ENCODE results near the gene KRTAP12-4. TPM values are rescaled to one million over a fixed set of nuclear protein-coding genes. Genes with fewer than 3 reads are reported as not detected.

The KRTAP12-4 gene
- total RNA-seq, 1 donor from 2014 or later: not detected

DNA sequence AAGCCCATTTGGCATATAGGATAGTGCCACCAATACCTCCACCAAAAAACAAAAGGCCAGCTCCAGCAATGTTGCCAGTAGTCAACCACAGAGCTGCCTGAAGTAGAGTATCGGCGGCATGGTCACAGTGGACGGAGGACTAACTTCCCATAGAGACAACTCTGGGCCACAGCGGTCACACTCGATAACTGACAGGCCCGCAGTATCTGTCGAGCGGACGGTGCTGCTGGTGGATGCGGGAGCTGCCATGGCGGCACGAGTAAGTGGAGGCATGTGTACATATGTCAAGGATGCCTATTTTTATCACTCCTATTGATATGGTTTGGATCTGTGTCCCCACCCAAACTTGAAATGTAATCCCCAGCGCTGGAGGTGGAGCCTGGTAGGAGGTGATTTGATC, 23.4 kb upstream of the KRTAP12-4 start:
- Mint-ChIP-seq H3K9me3 (peaks cover 14% of the 10 kb centered on the region), H3K4me1 (no peaks in the 10 kb centered on the region), H3K27ac (ENCODE audit: unreplicated experiment) (no peak overlapping the region), H3K27me3 (ENCODE audit: low read depth) (peaks cover 60% of the 10 kb centered on the region), H3K4me3 (no peak overlapping the region), H3K36me3 (ENCODE audit: low read depth) (no peaks in the 10 kb centered on the region)
- no peak for DNase-seq (ENCODE audit: low read depth, low spot score)
- TF ChIP-seq, protein P1, sequence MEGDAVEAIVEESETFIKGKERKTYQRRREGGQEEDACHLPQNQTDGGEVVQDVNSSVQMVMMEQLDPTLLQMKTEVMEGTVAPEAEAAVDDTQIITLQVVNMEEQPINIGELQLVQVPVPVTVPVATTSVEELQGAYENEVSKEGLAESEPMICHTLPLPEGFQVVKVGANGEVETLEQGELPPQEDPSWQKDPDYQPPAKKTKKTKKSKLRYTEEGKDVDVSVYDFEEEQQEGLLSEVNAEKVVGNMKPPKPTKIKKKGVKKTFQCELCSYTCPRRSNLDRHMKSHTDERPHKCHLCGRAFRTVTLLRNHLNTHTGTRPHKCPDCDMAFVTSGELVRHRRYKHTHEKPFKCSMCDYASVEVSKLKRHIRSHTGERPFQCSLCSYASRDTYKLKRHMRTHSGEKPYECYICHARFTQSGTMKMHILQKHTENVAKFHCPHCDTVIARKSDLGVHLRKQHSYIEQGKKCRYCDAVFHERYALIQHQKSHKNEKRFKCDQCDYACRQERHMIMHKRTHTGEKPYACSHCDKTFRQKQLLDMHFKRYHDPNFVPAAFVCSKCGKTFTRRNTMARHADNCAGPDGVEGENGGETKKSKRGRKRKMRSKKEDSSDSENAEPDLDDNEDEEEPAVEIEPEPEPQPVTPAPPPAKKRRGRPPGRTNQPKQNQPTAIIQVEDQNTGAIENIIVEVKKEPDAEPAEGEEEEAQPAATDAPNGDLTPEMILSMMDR (conservative IDR thresholded peaks at IDR 0.05): no peak

DNA sequence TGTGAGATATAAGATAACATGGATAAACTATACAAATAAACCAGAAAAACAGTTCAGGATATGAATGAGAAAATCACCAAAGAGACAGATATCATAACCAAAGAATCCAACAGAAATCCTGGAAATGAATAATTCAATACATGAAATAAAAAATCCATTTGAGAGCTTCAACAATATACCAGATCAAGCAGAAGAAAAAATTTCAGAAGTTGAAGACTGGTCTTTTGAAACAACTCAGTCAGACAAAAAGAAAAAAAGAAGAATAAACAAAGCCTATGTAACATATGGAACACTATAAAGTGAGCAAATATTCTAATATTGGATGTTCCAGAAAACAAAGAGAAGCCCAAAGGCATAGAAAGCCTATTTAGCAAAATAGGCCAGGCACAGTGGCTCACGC, 17.5 kb upstream of the KRTAP12-4 start:
- H3K27ac Mint-ChIP-seq (ENCODE audit: unreplicated experiment): no peak overlapping the region
- TF ChIP-seq, protein P1 (conservative IDR thresholded peaks at IDR 0.05): no peak
- DNase-seq (ENCODE audit: low read depth, low spot score): no peak
- peaks cover 27% of the 10 kb centered on the region for H3K27me3 Mint-ChIP-seq (ENCODE audit: low read depth)
- no peaks in the 10 kb centered on the region for H3K4me1 Mint-ChIP-seq
- peaks cover 22% of the 10 kb centered on the region for H3K9me3 Mint-ChIP-seq
- peaks cover 8% of the 10 kb centered on the region for H3K36me3 Mint-ChIP-seq (ENCODE audit: low read depth)
- no peak overlapping the region for H3K4me3 Mint-ChIP-seq

DNA sequence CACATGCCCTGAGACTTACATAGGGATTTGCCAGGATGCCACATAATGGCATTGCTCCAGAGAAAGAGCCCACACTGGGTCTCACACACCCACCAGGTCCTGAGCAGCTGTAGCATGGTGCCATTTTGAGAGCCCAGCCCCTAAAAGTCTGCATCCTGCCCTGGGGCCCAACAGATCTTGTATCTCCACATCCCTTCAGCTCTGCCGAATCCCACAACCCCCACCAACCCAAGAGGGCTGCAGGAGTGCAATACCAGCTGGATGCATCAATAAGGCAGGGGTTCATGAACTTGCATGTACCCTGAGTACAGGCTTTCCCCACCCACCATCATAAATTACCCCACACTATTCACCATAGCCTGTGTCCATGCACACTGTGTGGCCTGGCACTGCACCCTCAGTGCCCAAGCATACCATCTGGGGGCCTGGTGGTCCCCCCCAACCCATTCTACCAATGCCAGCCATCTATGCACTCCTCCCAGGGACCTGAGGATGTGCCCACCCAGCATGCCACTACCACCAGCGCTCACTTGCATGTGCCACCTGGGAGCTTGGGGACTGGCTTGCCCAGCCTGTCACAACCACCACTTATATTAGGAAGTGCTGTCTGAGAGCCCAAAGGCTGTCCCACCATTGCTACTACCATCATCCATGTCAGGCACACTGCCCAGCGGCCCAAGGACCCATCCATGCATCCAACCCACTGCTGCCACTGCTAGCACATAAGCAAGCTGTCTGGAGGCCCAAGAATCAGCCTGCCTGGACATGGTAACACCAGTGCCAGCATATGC, 16.4 kb upstream of the KRTAP12-4 start:
- H3K4me1 Mint-ChIP-seq: no peaks in the 10 kb centered on the region
- no peak for DNase-seq (ENCODE audit: low read depth, low spot score)
- H3K4me3 Mint-ChIP-seq: no peak overlapping the region
- H3K9me3 Mint-ChIP-seq: peaks cover 22% of the 10 kb centered on the region
- peak overlapping the region; percentile 43 for H3K27ac Mint-ChIP-seq (ENCODE audit: unreplicated experiment)
- TF ChIP-seq, protein P1 (conservative IDR thresholded peaks at IDR 0.05): no peak
- peaks cover 18% of the 10 kb centered on the region for H3K27me3 Mint-ChIP-seq (ENCODE audit: low read depth)
- H3K36me3 Mint-ChIP-seq (ENCODE audit: low read depth): peaks cover 8% of the 10 kb centered on the region

DNA sequence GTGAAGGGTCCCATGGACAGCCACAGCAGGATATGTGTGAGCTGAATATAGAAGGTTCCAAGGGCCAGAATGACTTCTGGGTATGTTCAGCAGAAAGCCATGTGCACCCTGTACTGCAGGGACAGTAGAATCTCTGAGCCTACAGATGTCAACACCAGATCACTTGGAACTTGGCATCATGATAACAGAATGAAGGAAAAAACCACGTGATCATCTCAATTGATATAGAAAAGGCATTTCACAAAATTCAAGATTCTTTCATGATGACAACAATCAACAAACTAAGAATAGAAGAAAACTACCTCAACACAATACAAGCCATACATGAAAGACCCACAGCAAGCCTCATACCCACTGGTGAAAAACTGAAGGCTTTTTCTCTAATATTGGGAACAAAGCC, 13.2 kb upstream of the KRTAP12-4 start:
- Mint-ChIP-seq H3K4me1 (no peaks in the 10 kb centered on the region), H3K27ac (ENCODE audit: unreplicated experiment) (no peak overlapping the region), H3K9me3 (peaks cover 12% of the 10 kb centered on the region), H3K4me3 (no peak overlapping the region), H3K27me3 (ENCODE audit: low read depth) (peaks cover 4% of the 10 kb centered on the region), H3K36me3 (ENCODE audit: low read depth) (peaks cover 8% of the 10 kb centered on the region)
- no peak for DNase-seq (ENCODE audit: low read depth, low spot score)
- TF ChIP-seq, protein P1 (conservative IDR thresholded peaks at IDR 0.05): no peak

DNA sequence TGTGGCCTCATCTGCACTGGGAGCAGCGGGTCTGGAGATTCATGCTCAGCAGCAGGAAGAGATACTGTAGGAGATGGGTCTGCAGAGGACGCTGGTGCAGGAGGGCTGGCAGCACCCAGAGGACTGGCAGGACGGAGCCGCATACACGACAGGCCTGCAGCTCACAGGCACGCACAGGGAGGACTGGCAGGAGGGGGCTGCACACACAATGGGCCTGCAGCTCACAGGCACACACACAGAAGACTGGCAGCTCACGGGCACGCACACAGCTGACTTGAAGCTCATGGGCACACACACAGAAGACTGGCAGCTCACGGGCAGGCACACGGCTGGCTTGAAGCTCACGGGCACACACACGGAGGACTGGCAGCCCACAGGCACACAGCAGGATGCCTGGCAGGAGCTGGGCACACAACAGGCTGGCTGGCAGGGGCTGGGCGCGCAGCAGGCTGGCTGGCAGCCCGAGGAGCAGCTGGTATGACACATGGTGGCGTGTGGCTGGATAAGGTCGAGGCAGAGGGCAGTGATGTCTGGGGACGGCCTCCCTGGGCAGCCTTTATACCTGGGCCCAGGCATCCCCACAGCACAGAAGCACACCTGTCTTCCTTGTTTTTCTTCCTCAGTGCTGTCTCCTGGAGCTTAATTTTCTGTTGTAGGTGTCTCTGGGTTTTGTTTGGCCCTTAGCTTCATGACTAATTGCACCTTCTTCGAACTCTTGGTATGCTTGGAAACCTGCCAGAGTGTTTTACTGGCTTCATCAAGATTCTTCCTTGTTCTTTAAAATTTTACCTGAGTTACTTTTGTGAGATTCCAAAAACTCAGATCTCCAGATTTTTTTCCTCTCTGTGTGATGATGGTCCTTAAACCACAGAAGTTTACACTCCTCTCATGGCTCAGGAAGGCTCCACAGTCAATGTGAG, 12.2 kb upstream of the KRTAP12-4 start, which contains the start of gene KRTAP12-2:
TSS of gene KRTAP12-2 (minus strand) at position 527 of the 920 bp plus-strand sequence. CDS start at position 486, 41 bp downstream.
- TF ChIP-seq, protein P1 (conservative IDR thresholded peaks at IDR 0.05): no peak
- Mint-ChIP-seq H3K9me3 (peaks cover 18% of the 10 kb centered on the region), H3K36me3 (ENCODE audit: low read depth) (peaks cover 8% of the 10 kb centered on the region), H3K27ac (ENCODE audit: unreplicated experiment) (no peak within 1 kb of the TSS), H3K4me1 (peaks cover under 1% of the 10 kb centered on the region), H3K4me3 (no peak within 1 kb of the TSS), H3K27me3 (ENCODE audit: low read depth) (peaks cover 4% of the 10 kb centered on the region)
- no peak for DNase-seq (ENCODE audit: low read depth, low spot score)

Data from neural crest cell (in vitro differentiated cells).